CD4-positive, alpha-beta T cell (primary cell): ENCODE data around the gene C15orf62. TPM values are rescaled to one million over a fixed set of nuclear protein-coding genes. Genes with fewer than 3 reads are reported as not detected.

Experiments used
- ATAC-seq: fragments of 200-7000 bp; cut with Tn5 transposase; one replicate; pipeline ENCODE4 v1.10.0; 2022; ENCODE audit warnings: mild to moderate bottlenecking; ENCODE audit not compliant: poor library complexity
- CTCF ChIA-PET: fragments of 350-600 bp; sonication (Branson Sonifier 250); formaldehyde crosslinking; loops from one replicate; lab custom pipeline; 2021; ENCODE audit warnings: antibody characterized with exemption, inconsistent platforms; lab: Charles Lee
- POLR2A ChIA-PET: fragments of 350-600 bp; sonication (Branson Sonifier 250); formaldehyde crosslinking; loops from one replicate; lab custom pipeline; 2021; ENCODE audit warnings: antibody characterized with exemption, inconsistent platforms; lab: Charles Lee
- DNase-seq, 14 experiments: peaks; one replicate each; pipeline ENCODE4 v3.0.0-alpha.2; 2013 to 2020; ENCODE audit warnings: mixed read lengths in 2 of 14
- H3K27ac ChIP-seq, 2 donors: one replicate each; pipeline versions ENCODE4 v1.5.1 to v1.7.0; 2013; ENCODE audit warnings: low read length in 2 of 2, low read depth in 1 of 2, mild to moderate bottlenecking in 1 of 2
- H3K27me3 ChIP-seq, 2 experiments: 1 replicate in 1 of 2; 2 replicates in 1 of 2; pipeline versions ENCODE4 v1.6.1 to v1.7.0; 2013; ENCODE audit warnings: low read length in 2 of 2, control low read depth in 1 of 2, mild to moderate bottlenecking in 1 of 2, moderate library complexity in 1 of 2; ENCODE audit not compliant: insufficient read depth in 2 of 2, control insufficient read depth in 1 of 2
- H3K36me3 ChIP-seq: one replicate; pipeline ENCODE4 v1.6.1; 2013; ENCODE audit warnings: low read length, control low read depth; ENCODE audit not compliant: insufficient read depth
- H3K4me1 ChIP-seq: one replicate; pipeline ENCODE4 v1.6.1; 2013; ENCODE audit warnings: low read length, control low read depth; ENCODE audit not compliant: insufficient read depth
- H3K4me3 ChIP-seq: one replicate; pipeline ENCODE4 v1.5.1; 2013; ENCODE audit warnings: mild to moderate bottlenecking, low read length, moderate library complexity
- H3K9me3 ChIP-seq, 2 experiments: 1 replicate in 1 of 2; 2 replicates in 1 of 2; pipeline versions ENCODE4 v1.6.1 to v1.7.0; 2013; ENCODE audit warnings: low read length in 2 of 2, mild to moderate bottlenecking in 2 of 2, control low read depth in 1 of 2, moderate library complexity in 1 of 2; ENCODE audit not compliant: control insufficient read depth in 1 of 2, insufficient read depth in 1 of 2
- H3K27ac Mint-ChIP-seq: one replicate; pipeline ENCODE4 v1.8.0; 2020; ENCODE audit warnings: mixed read lengths
- H3K27me3 Mint-ChIP-seq: one replicate; pipeline ENCODE4 v1.8.0; 2021; ENCODE audit warnings: mixed read lengths
- H3K36me3 Mint-ChIP-seq: one replicate; pipeline ENCODE4 v1.8.0; 2021; ENCODE audit warnings: low read depth, mixed read lengths
- H3K4me1 Mint-ChIP-seq: one replicate; pipeline ENCODE4 v1.8.0; 2021; ENCODE audit warnings: low read depth, mixed read lengths
- H3K4me3 Mint-ChIP-seq: one replicate; pipeline ENCODE4 v1.8.0; 2020; ENCODE audit warnings: mild to moderate bottlenecking, mixed read lengths
- H3K9me3 Mint-ChIP-seq: one replicate; pipeline ENCODE4 v1.8.0; 2020; ENCODE audit warnings: mixed read lengths
- CTCF ChIP-seq: fragments of 200-600 bp; IDR thresholded peaks from one replicate; pipeline ENCODE4 v1.8.0; 2022; ENCODE audit warnings: antibody characterized with exemption, mild to moderate bottlenecking
- intact Hi-C, 2 experiments: fragments of 100-400 bp; cut with DNase I in 1 of 2; cut with micrococcal nuclease in 1 of 2; formaldehyde crosslinking; loops; one replicate each; pipeline versions ENCODE4 v1.15.1 to v1.9.0; 2023 to 2025; cut with DNase I, micrococcal nuclease
- total RNA-seq, 174 experiments: library from RNA in 2 of 174; stranded (reverse) in 2 of 174; gene quantifications; one replicate each; pipeline ENCODE4 v1.2.3 and lab custom pipeline; 2021 to 2026

C15orf62 gene
- total RNA-seq, 2 experiments from 2014 or later, result 0.77 to 0.98 TPM

GRCh38 chr15:40789999-40790398, 20.2 kb downstream of the C15orf62 start:
- POLR2A ChIA-PET, result interaction anchor here (1.3 kb wide), 1 partner anchor 17 kb away, joined by 4 read pairs; the partner anchor contains the start of genes DNAJC17 and ZFYVE19

GRCh38 chr15:40790718-40791117, 20.9 kb downstream of the C15orf62 start:
- no peak overlapping the region for H3K4me3 Mint-ChIP-seq
- Histone ChIP-seq H3K4me3 (no peak overlapping the region), H3K36me3 (peaks cover 6% of the 10 kb centered on the region), H3K4me1 (peaks cover 25% of the 10 kb centered on the region), H3K27ac (no peak overlapping the region), H3K9me3 (no peaks in the 10 kb centered on the region), H3K27me3 (no peaks in the 10 kb centered on the region)
- intact Hi-C loops, result no loop called here
- H3K27ac Mint-ChIP-seq, result no peak overlapping the region
- ChIA-PET POLR2A (interaction anchor here (1.3 kb wide), 1 partner anchor 17 kb away, joined by 4 read pairs; the partner anchor contains the start of genes DNAJC17 and ZFYVE19), CTCF (interaction anchor here (1.0 kb wide), 1 partner anchor 111 kb away, joined by 3 read pairs; no protein-coding TSS in a partner anchor)
- no peaks in the 10 kb centered on the region for H3K9me3 Mint-ChIP-seq
- ATAC-seq, result no peak
- TF ChIP-seq CTCF, result no peak
- peaks cover 14% of the 10 kb centered on the region for H3K36me3 Mint-ChIP-seq
- H3K27me3 Mint-ChIP-seq, result no peaks in the 10 kb centered on the region
- DNase-seq, result no peak
- peaks cover 23% of the 10 kb centered on the region for H3K4me1 Mint-ChIP-seq

More at GRCh38 chr15:40789999-40790398, 20.2 kb downstream of the C15orf62 start:
- peaks cover 25% of the 10 kb centered on the region for H3K4me1 ChIP-seq
- Mint-ChIP-seq H3K27ac (no peak overlapping the region), H3K27me3 (no peaks in the 10 kb centered on the region), H3K4me3 (no peak overlapping the region), H3K9me3 (no peaks in the 10 kb centered on the region), H3K36me3 (peaks cover 14% of the 10 kb centered on the region), H3K4me1 (peaks cover 28% of the 10 kb centered on the region)
- no peak overlapping the region for H3K4me3 ChIP-seq
- no peak overlapping the region for H3K27ac ChIP-seq
- DNase-seq (no peak), ATAC-seq (no peak)
- peaks cover 6% of the 10 kb centered on the region for H3K36me3 ChIP-seq
- CTCF ChIA-PET, result no interaction called here
- TF ChIP-seq CTCF, result no peak
- no peaks in the 10 kb centered on the region for H3K27me3 ChIP-seq
- no peaks in the 10 kb centered on the region for H3K9me3 ChIP-seq
- intact Hi-C loops, result no loop called here

- ATAC-seq (no peak), DNase-seq (no peak)
- Histone ChIP-seq H3K27ac (no peak overlapping the region), H3K27me3 (no peaks in the 10 kb centered on the region), H3K36me3 (peaks cover 13% of the 10 kb centered on the region), H3K9me3 (no peaks in the 10 kb centered on the region), H3K4me1 (peaks cover 19% of the 10 kb centered on the region), H3K4me3 (no peak overlapping the region)
- ChIA-PET CTCF (interaction anchor here (1.9 kb wide), 1 partner anchor 10 kb away, joined by 5 read pairs; no protein-coding TSS in a partner anchor), POLR2A (no interaction called here)
- H3K4me1 Mint-ChIP-seq, result peaks cover 18% of the 10 kb centered on the region
- H3K27ac Mint-ChIP-seq, result no peak overlapping the region
- H3K4me3 Mint-ChIP-seq, result no peak overlapping the region
- TF ChIP-seq CTCF, result no peak
- peaks cover 14% of the 10 kb centered on the region for H3K36me3 Mint-ChIP-seq
- H3K9me3 Mint-ChIP-seq, result no peaks in the 10 kb centered on the region
- no peaks in the 10 kb centered on the region for H3K27me3 Mint-ChIP-seq
- intact Hi-C loops, result no loop called here
Measured at GRCh38 chr15:40792394-40792793, 22.6 kb downstream of the C15orf62 start.
